RKO (cell line): ENCODE results near the gene MTFMT.

Experiments
- DNase-seq: peaks from one replicate; pipeline ENCODE4 v3.0.0-alpha.2; 2016; ENCODE audit warnings: low spot score

MTFMT gene

GRCh38 chr15:64987136-64987535, 42.3 kb downstream of the MTFMT start:
- no peak for DNase-seq

GRCh38 chr15:64985366-64986033, 43.9 kb downstream of the MTFMT start:
- no peak for DNase-seq

GRCh38 chr15:64982472-64982871, 47.0 kb downstream of the MTFMT start:
- DNase-seq: no peak

GRCh38 chr15:64981812-64982431, 47.5 kb downstream of the MTFMT start:
- DNase-seq: no peak

GRCh38 chr15:64979252-64979710, 50.2 kb downstream of the MTFMT start:
- no peak for DNase-seq

GRCh38 chr15:64975390-64975789, 54.0 kb downstream of the MTFMT start:
- DNase-seq: no peak

- no peak for DNase-seq
Measured at GRCh38 chr15:64970698-64971097, 58.7 kb downstream of the MTFMT start.

- DNase-seq: no peak
Measured at GRCh38 chr15:64969401-64969800, 60.0 kb downstream of the MTFMT start.

- DNase-seq: no peak
Measured at GRCh38 chr15:64961013-64961412, 68.4 kb downstream of the MTFMT start.

GRCh38 chr15:64960153-64960552, 69.3 kb downstream of the MTFMT start:
- DNase-seq: no peak

GRCh38 chr15:64959128-64959527, 70.3 kb downstream of the MTFMT start:
- no peak for DNase-seq

GRCh38 chr15:64954395-64954794, 75.0 kb downstream of the MTFMT start:
- no peak for DNase-seq

- DNase-seq: no peak
Measured at GRCh38 chr15:64951777-64952418, 77.5 kb downstream of the MTFMT start.
